ENCODE data around the gene SMCO3. TPM values are rescaled to one million over a fixed set of nuclear protein-coding genes. Genes with fewer than 3 reads are reported as not detected.

Gene SMCO3
- total and polyA plus RNA-seq, 2 of the 13 experiments (the other 11 are each of a cell fraction or from before 2014, with no cell fraction given) = 0.29 to 0.42 TPM

DNA sequence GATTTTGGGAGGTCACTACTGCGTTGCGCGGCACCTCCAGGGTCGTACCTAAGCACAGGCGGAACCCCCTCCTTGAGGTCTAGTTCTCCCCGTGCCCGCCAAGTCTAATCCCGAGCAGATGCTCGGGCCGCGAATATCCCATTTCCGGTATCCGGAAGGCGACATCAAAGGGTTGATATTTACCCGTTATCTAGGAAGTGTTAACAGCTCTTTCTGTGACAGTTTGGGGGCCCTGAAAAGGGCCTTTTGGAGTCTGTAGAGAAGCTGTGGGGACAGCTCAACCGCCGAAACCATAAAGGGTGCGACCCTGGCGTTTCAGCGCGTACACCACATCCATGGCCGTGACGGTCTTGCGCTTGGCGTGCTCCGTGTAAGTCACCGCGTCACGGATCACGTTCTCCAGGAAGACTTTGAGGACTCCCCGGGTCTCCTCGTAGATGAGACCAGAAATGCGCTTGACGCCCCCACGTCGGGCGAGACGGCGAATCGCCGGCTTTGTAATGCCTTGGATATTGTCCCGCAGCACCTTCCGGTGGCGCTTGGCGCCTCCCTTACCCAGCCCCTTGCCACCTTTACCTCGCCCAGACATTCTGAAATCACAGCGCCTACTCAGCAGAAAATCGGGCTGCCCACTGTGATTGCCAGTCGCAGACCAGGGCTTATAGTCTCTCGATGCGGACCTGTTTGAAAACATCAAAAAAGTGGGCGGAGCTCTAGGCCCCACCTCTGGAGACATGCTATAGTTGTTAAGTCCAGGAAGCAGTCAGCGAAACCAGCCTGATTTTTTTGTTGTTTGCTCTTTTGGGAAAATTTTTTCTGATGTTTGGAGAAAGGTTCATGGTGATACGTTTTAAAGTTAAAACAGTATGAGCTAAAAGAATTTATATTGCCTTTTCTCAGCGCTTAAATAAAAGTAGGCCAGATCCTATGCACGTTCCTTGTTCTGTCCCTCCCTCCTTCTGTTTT, 43.2 kb downstream of the SMCO3 start (continued):
- TF ChIP-seq, protein P1, sequence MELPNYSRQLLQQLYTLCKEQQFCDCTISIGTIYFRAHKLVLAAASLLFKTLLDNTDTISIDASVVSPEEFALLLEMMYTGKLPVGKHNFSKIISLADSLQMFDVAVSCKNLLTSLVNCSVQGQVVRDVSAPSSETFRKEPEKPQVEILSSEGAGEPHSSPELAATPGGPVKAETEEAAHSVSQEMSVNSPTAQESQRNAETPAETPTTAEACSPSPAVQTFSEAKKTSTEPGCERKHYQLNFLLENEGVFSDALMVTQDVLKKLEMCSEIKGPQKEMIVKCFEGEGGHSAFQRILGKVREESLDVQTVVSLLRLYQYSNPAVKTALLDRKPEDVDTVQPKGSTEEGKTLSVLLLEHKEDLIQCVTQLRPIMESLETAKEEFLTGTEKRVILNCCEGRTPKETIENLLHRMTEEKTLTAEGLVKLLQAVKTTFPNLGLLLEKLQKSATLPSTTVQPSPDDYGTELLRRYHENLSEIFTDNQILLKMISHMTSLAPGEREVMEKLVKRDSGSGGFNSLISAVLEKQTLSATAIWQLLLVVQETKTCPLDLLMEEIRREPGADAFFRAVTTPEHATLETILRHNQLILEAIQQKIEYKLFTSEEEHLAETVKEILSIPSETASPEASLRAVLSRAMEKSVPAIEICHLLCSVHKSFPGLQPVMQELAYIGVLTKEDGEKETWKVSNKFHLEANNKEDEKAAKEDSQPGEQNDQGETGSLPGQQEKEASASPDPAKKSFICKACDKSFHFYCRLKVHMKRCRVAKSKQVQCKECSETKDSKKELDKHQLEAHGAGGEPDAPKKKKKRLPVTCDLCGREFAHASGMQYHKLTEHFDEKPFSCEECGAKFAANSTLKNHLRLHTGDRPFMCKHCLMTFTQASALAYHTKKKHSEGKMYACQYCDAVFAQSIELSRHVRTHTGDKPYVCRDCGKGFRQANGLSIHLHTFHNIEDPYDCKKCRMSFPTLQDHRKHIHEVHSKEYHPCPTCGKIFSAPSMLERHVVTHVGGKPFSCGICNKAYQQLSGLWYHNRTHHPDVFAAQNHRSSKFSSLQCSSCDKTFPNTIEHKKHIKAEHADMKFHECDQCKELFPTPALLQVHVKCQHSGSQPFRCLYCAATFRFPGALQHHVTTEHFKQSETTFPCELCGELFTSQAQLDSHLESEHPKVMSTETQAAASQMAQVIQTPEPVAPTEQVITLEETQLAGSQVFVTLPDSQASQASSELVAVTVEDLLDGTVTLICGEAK (IDR thresholded peaks at IDR 0.05) = no peak
- TF ChIP-seq, protein P1 (CRISPR knock-in tag; IDR thresholded peaks at IDR 0.05) = no peak; the same call in 1 of the 2 replicates
- TF ChIP-seq, protein P2, sequence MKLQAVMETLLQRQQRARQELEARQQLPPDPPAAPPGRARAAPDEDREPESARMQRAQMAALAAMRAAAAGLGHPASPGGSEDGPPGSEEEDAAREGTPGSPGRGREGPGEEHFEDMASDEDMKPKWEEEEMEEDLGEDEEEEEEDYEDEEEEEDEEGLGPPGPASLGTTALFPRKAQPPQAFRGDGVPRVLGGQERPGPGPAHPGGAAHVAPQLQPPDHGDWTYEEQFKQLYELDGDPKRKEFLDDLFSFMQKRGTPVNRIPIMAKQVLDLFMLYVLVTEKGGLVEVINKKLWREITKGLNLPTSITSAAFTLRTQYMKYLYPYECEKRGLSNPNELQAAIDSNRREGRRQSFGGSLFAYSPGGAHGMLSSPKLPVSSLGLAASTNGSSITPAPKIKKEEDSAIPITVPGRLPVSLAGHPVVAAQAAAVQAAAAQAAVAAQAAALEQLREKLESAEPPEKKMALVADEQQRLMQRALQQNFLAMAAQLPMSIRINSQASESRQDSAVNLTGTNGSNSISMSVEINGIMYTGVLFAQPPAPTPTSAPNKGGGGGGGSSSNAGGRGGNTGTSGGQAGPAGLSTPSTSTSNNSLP (IDR thresholded peaks at IDR 0.05; ENCODE audit: low read depth, low read length) = no peak; the same call in 1 of the 2 replicates
- TF ChIP-seq, protein P3, sequence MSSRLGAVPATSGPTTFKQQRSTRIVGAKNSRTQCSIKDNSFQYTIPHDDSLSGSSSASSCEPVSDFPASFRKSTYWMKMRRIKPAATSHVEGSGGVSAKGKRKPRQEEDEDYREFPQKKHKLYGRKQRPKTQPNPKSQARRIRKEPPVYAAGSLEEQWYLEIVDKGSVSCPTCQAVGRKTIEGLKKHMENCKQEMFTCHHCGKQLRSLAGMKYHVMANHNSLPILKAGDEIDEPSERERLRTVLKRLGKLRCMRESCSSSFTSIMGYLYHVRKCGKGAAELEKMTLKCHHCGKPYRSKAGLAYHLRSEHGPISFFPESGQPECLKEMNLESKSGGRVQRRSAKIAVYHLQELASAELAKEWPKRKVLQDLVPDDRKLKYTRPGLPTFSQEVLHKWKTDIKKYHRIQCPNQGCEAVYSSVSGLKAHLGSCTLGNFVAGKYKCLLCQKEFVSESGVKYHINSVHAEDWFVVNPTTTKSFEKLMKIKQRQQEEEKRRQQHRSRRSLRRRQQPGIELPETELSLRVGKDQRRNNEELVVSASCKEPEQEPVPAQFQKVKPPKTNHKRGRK (CRISPR knock-in tag; IDR thresholded peaks at IDR 0.05) = no peak
- peak; percentile 80 for TF ChIP-seq GATAD1 (CRISPR knock-in tag; IDR thresholded peaks at IDR 0.05)
- TF ChIP-seq, protein P4, sequence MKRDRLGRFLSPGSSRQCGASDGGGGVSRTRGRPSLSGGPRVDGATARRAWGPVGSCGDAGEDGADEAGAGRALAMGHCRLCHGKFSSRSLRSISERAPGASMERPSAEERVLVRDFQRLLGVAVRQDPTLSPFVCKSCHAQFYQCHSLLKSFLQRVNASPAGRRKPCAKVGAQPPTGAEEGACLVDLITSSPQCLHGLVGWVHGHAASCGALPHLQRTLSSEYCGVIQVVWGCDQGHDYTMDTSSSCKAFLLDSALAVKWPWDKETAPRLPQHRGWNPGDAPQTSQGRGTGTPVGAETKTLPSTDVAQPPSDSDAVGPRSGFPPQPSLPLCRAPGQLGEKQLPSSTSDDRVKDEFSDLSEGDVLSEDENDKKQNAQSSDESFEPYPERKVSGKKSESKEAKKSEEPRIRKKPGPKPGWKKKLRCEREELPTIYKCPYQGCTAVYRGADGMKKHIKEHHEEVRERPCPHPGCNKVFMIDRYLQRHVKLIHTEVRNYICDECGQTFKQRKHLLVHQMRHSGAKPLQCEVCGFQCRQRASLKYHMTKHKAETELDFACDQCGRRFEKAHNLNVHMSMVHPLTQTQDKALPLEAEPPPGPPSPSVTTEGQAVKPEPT (CRISPR knock-in tag; IDR thresholded peaks at IDR 0.05; ENCODE audit: low read depth) = 0 out of 2 replicates have a peak, but pooled peaks have one; percentile 32
- TF ChIP-seq HDAC6 (IDR thresholded peaks at IDR 0.05; ENCODE audit: low read depth, low read length) = no peak
- peak; percentile 45; the same call in 1 of the 2 replicates for TF ChIP-seq ESRRA (CRISPR knock-in tag; IDR thresholded peaks at IDR 0.05; ENCODE audit: low read depth)
- TF ChIP-seq, protein P5, sequence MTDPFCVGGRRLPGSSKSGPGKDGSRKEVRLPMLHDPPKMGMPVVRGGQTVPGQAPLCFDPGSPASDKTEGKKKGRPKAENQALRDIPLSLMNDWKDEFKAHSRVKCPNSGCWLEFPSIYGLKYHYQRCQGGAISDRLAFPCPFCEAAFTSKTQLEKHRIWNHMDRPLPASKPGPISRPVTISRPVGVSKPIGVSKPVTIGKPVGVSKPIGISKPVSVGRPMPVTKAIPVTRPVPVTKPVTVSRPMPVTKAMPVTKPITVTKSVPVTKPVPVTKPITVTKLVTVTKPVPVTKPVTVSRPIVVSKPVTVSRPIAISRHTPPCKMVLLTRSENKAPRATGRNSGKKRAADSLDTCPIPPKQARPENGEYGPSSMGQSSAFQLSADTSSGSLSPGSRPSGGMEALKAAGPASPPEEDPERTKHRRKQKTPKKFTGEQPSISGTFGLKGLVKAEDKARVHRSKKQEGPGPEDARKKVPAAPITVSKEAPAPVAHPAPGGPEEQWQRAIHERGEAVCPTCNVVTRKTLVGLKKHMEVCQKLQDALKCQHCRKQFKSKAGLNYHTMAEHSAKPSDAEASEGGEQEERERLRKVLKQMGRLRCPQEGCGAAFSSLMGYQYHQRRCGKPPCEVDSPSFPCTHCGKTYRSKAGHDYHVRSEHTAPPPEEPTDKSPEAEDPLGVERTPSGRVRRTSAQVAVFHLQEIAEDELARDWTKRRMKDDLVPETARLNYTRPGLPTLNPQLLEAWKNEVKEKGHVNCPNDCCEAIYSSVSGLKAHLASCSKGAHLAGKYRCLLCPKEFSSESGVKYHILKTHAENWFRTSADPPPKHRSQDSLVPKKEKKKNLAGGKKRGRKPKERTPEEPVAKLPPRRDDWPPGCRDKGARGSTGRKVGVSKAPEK (CRISPR knock-in tag; IDR thresholded peaks at IDR 0.05; ENCODE audit: borderline replicate concordance) = peak; percentile 81; the same call in 1 of the 2 replicates
